ENCODE data around the gene FNIP2.

The FNIP2 gene

GRCh38 chr4:158810487-158811215 is 41.8 kb downstream of the FNIP2 start:
- in situ Hi-C loops (cut with MboI; ENCODE audit: low pct_unique_long_range_greater_than_20kb, low sequenced_read_pairs), result no loop called here
- peak; percentile 17 for DNase-seq

DNA sequence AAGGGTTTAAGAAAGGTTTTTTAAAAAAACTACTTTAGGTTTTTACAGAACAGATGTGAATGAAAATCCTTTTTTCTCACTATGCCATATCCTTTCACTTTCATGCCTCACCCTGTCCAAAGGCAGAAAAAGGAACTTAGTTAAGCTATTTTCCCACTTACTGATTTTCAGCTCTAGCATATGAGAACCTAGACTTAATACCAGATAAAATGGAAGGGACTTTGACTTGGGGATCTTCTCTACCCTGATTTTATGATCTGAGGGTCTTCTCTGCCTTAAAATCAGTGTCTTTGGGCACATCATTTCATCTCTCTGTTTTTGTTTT is 42.4 kb downstream of the FNIP2 start:
- in situ Hi-C loops (cut with MboI; ENCODE audit: low pct_unique_long_range_greater_than_20kb, low sequenced_read_pairs), result no loop called here
- DNase-seq, result peak; percentile 18

DNA sequence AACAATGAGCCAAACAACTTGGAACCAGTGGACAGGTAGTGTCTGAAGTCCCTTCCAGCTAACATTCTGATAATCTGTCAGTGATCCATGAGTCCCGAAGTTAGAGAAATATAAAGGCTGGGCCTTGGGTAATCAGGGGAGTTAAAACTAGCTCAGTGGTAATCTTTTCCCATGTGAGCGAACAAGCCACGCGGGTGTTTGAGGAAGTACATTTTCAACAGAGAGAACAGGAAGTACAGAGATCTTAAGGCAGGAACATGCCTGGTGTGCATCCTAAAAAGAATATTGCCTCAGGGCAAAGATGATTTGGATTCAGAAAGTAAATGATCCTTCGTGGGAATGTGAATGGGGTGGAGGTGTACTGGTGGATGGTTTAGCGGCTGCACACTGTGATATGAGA is 42.9 kb downstream of the FNIP2 start:
- in situ Hi-C loops (cut with MboI; ENCODE audit: low pct_unique_long_range_greater_than_20kb, low sequenced_read_pairs), result no loop called here
- DNase-seq, result peak; percentile 76

- in situ Hi-C loops (cut with MboI; ENCODE audit: low pct_unique_long_range_greater_than_20kb, low sequenced_read_pairs), result no loop called here
Measured at GRCh38 chr4:158812133-158812532, 43.3 kb downstream of the FNIP2 start.

DNA sequence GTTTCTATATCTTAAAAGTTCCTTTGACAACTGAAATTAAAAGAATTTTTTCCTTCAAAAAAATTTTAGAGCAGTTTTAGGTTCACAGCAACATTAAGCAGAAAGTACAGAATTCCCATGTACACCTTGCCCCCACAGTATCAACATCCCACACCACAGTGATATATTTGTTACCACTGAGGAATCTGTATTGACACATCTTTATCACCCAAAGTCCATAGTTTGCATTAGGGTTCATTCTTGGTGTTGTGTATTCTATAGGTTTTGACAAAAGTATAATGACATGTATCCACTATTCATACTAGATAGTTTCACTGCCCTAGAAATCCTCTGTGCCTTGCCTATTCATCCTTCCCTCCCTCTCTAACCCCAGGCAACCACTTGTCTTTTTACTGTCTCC is 43.7 kb downstream of the FNIP2 start:
- in situ Hi-C loops (cut with MboI; ENCODE audit: low pct_unique_long_range_greater_than_20kb, low sequenced_read_pairs), result no loop called here
- DNase-seq, result no peak

More at GRCh38 chr4:158812133-158812532, 43.3 kb downstream of the FNIP2 start:
- DNase-seq, result no peak

DNA sequence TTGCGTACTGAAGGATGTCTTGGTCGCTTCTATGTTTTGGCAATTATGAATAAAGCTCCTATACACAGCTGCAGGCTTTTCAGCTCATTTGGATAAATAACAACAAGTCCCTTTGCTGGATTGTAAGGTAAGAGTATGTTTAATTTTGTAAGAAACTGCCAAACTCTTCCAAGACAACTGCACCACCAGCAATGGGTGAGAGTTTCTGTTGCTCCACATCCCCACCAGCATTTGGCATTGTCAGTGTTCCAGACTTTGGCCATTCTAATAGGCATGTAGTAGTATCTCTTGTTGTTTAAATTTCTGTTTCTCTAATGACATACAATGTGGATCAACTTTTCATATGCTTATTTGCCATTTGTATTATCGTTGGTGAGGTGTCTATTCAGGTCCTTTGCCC is 44.3 kb downstream of the FNIP2 start:
- in situ Hi-C loops (cut with MboI; ENCODE audit: low pct_unique_long_range_greater_than_20kb, low sequenced_read_pairs), result no loop called here

GRCh38 chr4:158814207-158814606 is 45.4 kb downstream of the FNIP2 start:
- DNase-seq, result no peak
- in situ Hi-C loops (cut with MboI; ENCODE audit: low pct_unique_long_range_greater_than_20kb, low sequenced_read_pairs), result no loop called here

More for the DNA sequence above, 44.3 kb downstream of the FNIP2 start:
- no peak for DNase-seq

DNA sequence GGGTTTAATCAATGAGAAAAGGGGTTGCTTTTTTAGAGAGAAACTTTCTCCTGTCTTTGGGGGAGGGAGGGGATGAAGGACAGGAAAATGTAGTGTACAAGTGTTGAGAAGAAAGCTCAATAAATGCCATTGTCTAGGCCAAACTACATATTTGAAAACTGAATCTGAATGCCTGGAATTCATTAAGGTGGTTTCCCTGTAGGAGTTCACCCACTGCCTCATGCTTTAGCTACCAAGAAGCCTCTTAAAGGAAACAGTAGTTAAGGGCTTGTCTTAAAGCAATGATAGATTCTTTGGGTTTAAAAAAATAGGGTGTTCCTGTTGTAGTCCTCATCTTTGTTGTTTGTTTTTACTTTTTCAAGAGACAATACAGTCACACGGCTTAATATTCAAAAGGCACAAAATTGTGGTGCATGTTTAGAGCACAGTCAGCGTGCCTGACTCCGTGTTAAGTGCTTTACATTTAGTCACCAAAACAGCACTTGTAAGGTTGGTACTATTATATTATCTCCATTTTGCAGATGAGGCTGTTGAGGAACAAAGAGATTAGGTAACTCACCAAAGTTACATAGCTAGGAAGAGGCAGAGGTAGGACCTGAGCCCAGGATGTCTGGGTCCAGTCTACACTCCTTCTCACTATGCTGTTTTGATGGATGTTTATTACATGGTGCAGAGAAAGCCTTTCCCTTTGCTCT is 46.0 kb downstream of the FNIP2 start:
- no peak for DNase-seq
- in situ Hi-C loops (cut with MboI; ENCODE audit: low pct_unique_long_range_greater_than_20kb, low sequenced_read_pairs), result no loop called here

GRCh38 chr4:158816955-158817354 is 48.1 kb downstream of the FNIP2 start:
- DNase-seq, result peak; percentile 28
- in situ Hi-C loops (cut with MboI; ENCODE audit: low pct_unique_long_range_greater_than_20kb, low sequenced_read_pairs), result no loop called here

GRCh38 chr4:158817562-158818296 is 48.9 kb downstream of the FNIP2 start:
- DNase-seq, result peak; percentile 39
- in situ Hi-C loops (cut with MboI; ENCODE audit: low pct_unique_long_range_greater_than_20kb, low sequenced_read_pairs), result no loop called here

DNA sequence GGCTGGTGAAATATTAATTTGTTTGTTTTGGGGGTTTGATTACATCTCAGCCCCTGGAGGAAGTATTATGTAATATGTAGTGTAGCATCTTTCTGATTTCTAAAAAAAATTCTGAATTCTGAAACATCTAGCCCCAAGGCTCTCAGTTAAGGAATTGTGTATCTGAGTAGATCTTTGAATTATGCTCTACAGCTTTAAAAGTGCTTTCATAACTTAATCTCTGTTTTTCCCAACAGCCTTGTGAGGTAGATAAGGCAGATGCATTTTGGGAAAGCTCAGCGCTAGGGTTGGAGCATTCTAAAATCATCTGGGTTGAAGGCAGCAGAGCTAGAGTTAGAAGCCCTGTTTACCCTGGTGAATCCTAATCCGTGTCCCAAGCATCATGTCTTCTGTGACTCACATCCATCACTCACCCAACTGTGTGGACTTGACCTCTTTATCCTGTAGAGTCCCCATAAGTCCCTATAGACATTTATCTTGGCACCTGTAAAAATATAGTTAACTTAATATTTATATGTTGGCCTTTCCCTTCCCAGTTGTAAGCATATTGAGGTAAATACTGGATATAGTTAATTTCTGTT is 49.8 kb downstream of the FNIP2 start:
- no peak for DNase-seq
- in situ Hi-C loops (cut with MboI; ENCODE audit: low pct_unique_long_range_greater_than_20kb, low sequenced_read_pairs), result no loop called here

DNA sequence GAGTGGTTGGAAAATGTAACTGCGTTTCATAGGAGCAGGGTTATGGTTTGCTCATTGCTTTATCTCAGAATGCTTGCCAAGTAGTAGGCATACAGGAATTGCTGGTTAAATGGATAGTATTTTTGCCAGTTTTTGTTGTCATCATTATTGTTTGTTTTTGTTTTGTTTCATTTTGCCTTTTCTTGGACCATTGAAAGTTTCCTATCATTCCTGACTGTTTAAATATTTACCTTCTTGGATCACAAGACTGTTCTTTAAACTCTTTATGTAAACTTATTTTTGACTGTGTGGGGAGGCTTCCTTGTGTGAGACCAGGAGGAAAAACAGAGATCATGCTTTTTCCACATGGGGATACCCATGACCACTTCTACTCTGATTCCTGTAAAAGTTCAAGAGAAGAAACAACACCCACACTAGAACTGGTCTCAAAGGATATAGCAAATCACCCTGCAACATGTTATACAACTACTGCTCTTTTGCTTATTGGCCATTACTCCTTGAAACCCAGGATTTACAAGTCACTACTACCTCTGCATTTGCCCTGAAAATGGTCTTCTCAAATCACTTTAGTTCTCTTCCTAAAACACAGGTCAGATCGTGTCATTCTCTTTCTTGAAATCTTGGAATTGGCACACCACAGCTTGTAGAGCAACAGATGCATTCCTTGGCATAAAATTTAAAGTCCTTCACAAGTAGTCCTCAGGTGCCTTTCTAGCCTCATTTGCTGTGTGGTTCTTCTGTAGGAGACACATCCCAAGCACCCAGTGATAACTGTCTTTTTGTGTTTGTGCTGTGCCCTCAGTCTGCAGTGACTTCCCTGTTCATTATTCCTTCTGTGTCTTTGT is 51.3 kb downstream of the FNIP2 start:
- in situ Hi-C loops (cut with MboI; ENCODE audit: low pct_unique_long_range_greater_than_20kb, low sequenced_read_pairs), result no loop called here
- DNase-seq, result no peak

GRCh38 chr4:158821228-158821971 is 52.6 kb downstream of the FNIP2 start:
- no peak for DNase-seq

GRCh38 chr4:158822348-158822747 is 53.5 kb downstream of the FNIP2 start:
- in situ Hi-C loops (cut with MboI; ENCODE audit: low pct_unique_long_range_greater_than_20kb, low sequenced_read_pairs), result no loop called here
- DNase-seq, result no peak

More at GRCh38 chr4:158821228-158821971, 52.6 kb downstream of the FNIP2 start:
- in situ Hi-C loops (cut with MboI; ENCODE audit: low pct_unique_long_range_greater_than_20kb, low sequenced_read_pairs), result no loop called here

GRCh38 chr4:158823461-158823873 is 54.6 kb downstream of the FNIP2 start:
- in situ Hi-C loops (cut with MboI; ENCODE audit: low pct_unique_long_range_greater_than_20kb, low sequenced_read_pairs), result no loop called here
- no peak for DNase-seq

GRCh38 chr4:158824425-158825274 is 55.8 kb downstream of the FNIP2 start:
- DNase-seq, result no peak
- in situ Hi-C loops (cut with MboI; ENCODE audit: low pct_unique_long_range_greater_than_20kb, low sequenced_read_pairs), result no loop called here

DNA sequence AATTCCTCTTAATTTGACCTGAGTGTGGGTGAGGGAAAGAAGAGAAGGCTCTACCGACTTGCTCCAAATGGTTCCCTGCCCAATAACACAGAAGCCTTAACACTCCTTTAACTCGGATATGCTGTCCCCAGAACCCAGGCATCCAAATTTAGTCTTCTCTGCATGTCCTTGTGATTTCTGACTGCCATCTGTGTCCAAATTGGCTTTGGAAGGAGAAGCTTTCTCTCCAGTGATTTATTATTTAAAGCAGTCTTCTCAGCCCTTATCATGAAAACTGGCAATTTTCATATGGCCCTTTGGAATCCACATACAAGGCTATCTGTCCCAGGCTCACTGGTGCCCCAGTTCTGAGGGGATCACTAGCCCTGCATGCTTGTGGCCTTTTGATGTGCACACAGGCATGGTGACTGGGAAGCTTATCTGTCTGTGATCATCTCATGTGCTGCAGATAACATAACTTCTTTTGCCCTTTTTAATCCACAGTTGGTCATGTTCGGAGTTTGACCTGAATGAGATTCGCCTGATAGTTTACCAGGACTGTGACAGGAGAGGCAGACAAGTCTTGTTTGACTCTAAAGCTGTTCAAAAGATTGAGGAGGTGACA is 56.7 kb downstream of the FNIP2 start:
- DNase-seq, result no peak
- in situ Hi-C loops (cut with MboI; ENCODE audit: low pct_unique_long_range_greater_than_20kb, low sequenced_read_pairs), result no loop called here

All from KBM-7 (cell line).